Middle frontal gyrus (tissue), 1 donor: Measurements from ENCODE around the gene PCAT6.
"Not testable (repeated sequence)": the region's sequence is repeated elsewhere in the genome, so short reads cannot be mapped to it uniquely, and the experiment has no call there.

Source experiments
- DNase-seq: peaks from one replicate; pipeline ENCODE4 v3.0.0-alpha.2; 2015; ENCODE audit warnings: low spot score; ENCODE audit errors: extremely low spot score

PCAT6 gene

GRCh38 chr1:202810615-202811295 is at the start of gene PCAT6:
PCAT6 (plus strand) TSS chr1:202810954.
- DNase-seq = peak; percentile 93

DNA sequence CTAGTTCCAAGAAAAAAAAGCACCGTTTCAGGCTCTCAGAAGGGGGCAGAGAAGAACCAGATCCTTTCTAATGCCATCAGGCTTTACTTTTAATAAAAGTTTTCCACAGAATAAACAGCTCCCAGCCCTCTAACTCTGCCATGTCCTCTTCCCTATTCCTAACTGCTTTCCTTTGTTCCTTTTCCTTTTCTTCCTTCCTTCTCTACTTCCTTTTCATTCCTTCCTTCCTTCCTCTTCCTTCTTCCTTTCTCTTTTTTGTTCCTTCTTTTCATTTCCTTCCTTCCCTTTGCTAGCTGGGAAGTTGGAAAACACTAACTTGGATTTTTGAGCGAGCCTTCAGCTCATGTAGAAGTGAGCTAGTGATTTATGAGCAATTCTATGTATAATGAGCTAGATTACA is 48.7 kb upstream of the PCAT6 start:
- DNase-seq = no peak

DNA sequence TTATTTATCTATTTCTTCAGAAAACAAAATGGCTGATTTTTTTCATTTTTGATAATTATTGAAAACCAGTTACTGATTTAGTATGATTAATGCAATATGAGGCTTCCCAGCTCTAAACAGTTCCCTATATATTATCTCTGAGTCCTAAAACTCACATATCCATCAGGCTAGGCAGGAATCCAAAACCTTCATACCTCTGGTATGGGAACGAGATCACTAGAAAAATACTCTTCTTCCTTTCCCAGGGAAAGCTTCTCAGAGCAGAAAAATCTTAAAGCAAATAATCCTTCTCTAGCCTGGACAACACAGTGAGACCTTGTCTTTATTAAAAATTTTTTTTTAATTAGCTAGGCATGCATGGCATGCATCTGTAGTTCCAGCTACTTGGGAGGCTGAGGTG is 45.0 kb upstream of the PCAT6 start:
- DNase-seq = no peak

GRCh38 chr1:202770135-202770534 is 40.6 kb upstream of the PCAT6 start:
- no peak for DNase-seq

- DNase-seq = no peak
Observed at GRCh38 chr1:202781180-202781579, 29.6 kb upstream of the PCAT6 start.

GRCh38 chr1:202786804-202787203 is 23.9 kb upstream of the PCAT6 start:
- DNase-seq = no peak

- DNase-seq = no peak
Observed at GRCh38 chr1:202788800-202789199, 22.0 kb upstream of the PCAT6 start.

DNA sequence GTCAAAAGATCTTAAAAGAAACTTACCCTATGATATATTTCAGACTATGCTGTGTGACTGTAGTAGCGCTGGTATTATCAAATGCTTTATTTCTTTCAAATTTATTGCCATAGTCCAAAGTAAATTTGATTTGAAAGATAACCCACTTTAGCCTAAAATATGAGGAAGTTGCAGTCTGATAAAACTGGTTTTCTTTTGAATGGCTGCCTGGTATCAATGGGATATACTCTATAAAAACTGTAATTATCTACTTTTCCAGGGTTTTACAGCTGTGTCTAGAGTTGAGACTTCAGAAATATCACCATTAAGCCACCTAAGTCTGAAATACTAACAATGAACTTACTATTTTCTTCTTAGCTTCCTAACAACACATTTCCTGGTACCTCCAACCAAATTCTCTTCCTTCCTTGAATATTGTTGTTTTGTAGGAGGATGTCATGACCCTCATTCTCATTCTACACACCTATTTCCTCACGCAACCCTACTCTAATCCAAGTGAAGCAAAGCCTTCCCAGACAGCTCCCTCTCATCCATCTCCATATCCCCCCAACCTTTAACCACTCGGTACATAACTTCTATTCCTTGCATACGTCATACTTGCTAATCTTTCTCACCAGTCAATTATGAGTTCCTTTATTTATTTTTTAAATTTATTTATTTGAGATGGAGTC is 19.5 kb upstream of the PCAT6 start:
- DNase-seq = no peak

DNA sequence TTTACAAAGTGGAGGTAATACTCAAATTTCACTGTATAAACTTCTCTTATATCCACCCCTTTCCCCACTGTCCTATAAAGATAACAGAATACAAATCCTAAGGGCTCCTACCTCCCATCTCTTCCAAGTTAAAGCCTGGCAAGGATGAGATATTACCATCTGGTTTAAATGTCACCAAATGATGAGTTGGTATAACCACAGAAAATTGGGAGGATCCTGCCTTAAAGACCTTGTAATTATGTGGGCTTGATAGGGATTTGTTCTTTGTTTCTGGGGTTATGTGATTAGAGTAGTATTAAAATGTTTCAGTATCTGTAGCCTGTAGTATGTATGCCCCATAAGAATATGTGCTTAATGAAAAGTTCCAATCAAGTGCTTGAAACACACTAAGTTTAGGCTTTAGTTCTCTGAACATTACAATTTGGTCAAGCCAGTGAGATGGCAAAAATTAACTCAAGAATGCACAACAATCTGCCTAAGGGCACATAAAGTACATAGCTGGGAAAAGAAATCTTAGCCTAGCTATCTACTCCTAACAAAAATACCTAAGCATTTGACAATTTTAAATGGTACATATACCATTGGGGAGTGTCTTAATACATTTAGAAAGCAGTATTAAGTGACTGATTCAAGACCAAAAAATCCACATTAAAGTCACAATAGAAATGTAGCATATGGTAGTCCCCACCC is 16.6 kb upstream of the PCAT6 start:
- no peak for DNase-seq

DNA sequence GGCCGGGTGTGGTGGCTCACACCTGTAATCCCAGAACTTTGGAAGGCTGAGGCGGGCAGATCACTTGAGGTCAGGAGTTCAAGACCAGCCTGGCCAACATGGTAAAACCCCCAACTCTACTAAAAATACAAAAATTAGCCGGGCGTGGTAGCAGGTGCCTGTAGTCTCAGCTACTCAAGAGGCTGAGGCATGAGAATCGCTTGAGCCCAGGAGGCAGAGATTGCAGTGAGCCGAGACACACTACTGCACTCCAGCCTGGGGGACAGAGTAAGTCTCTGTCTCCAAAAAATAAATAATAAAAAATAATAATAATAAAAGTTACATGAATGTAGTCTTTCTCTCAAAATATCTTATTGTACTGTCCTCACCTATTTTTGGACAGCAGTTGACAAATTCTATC is 15.8 kb upstream of the PCAT6 start:
- not testable (repeated sequence) for DNase-seq

DNA sequence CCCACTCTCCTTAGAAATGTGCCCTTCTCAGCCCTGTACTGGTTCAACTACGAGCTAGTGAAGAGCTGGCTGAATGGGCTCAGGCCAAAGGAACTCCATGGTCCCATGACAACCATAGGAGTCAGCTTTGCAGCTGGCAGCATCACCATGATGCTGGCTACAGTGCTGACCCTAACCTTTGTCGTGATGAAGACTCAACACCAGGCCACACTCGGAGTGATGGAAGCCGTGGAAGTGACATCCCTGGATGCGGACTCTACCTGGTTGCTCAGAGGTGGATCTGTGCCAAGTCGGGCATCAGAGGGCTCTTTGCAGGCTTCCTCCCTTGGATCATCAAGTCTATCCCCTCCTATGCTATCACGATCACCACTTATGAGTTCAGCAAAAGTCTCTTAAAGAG is 14.1 kb upstream of the PCAT6 start:
- no peak for DNase-seq

GRCh38 chr1:202798260-202798659 is 12.5 kb upstream of the PCAT6 start:
- no peak for DNase-seq

GRCh38 chr1:202798792-202799331 is 11.9 kb upstream of the PCAT6 start:
- DNase-seq = no peak

- DNase-seq = no peak
Observed at GRCh38 chr1:202800742-202801141, 10.0 kb upstream of the PCAT6 start.

DNA sequence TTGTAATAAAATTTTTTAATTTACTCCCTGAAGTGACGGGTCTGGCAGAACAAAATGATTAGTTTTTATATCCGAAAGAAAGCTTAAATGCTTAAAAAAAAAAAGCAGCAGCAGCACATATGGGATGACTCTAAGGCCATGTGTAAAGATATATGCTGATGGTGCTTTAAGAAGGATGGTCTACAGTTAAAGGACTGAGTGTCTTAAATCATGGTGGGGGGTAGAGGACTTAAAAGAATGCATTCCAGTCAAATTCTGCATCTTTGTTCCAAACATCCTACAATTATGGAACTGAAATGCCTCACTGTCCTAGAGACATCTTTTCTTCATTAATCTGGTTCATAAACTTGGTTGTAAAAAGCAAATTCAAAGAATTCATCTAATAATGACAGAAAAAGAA is 9.6 kb upstream of the PCAT6 start:
- no peak for DNase-seq

DNA sequence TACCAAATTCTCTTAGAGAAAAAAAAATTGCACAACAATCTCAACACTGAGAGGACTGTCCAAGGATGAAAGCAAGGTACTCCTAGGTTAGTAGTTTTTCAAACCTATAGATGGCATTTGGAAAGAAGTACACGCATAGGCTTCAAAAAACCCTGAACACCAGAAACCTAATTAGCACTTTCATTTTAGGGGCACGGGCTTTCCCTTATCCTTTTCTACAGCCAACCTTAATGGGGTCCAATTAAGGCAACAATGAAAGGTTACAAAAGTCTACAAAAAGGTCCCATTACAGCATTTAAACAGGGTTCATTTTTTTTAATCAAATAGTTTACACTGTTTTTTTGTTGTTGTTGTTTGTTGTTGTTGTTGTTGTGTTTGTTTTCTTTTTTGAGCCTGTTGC is 8.7 kb upstream of the PCAT6 start:
- no peak for DNase-seq

- DNase-seq = no peak
Observed at GRCh38 chr1:202802998-202803932, 7.5 kb upstream of the PCAT6 start.

- DNase-seq = no peak
Observed at GRCh38 chr1:202804126-202804525, 6.6 kb upstream of the PCAT6 start.

- DNase-seq = no peak
Observed at GRCh38 chr1:202805886-202806844, 4.6 kb upstream of the PCAT6 start.

- no peak for DNase-seq
Observed at GRCh38 chr1:202806845-202807450, 3.8 kb upstream of the PCAT6 start.
